Activated CD4-positive, alpha-beta T cell treated with anti-CD3 and anti-CD28 coated beads, Interleukin-2, amount 50 U/mL, for 1 hour (primary cell): Measurements from ENCODE around the gene TTLL9.

Experiments used
- DNase-seq: peaks from one replicate; pipeline ENCODE4 v3.0.0-alpha.2; 2020

TTLL9 gene

DNA sequence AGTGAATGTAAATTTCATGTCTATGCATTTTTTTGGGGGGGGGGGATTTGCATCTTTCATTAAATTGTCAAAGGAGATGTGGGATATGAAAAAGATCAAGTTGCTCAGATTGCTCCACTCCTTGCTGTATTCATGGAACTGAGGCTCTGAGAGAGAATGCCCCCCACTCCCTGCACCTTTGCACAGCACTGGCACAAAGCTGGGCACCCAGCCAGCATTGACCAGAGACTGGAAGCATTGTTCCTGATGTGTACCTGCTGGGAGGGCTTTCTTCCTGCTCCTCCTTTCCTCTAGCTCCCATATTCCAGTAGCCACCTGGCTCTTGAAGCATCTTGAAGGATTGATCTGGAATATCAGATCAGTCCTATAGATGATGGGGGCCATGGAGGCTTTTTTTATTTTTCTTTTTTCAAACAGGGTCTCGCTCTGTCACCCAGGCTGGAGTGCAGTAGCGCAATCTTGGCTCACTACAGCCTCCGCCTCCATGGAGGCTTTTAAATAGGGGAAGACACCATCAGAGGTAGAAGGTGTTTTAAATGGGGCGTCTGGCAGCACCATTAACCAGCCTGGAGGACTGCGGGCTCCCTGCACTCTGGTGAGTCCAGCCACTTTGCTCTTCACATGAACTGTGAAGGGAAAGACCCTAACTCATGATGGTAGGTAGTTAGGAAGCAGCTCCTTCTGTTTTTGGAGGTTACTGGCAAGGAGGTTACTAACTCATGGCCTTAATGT lies 11.0 kb upstream of the TTLL9 start:
- DNase-seq = no peak

DNA sequence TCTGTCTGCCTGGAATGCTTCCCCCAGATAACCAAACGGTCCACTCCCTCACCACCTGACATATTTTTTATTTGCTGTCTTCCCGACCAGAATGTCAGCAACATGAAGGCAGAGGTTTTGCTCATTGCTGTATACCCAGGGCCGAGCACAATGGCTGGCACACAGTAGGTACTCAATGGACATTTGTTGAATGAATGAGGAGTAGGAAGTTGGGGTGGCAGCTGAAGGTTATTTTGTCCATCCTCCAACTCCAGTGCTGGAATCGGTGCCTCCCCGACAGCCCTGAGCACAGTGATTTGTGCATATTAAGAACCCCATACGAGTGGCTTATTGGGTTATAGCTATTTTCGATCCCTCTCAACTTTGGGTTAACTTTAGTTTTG lies 10.4 kb upstream of the TTLL9 start:
- no peak for DNase-seq

DNA sequence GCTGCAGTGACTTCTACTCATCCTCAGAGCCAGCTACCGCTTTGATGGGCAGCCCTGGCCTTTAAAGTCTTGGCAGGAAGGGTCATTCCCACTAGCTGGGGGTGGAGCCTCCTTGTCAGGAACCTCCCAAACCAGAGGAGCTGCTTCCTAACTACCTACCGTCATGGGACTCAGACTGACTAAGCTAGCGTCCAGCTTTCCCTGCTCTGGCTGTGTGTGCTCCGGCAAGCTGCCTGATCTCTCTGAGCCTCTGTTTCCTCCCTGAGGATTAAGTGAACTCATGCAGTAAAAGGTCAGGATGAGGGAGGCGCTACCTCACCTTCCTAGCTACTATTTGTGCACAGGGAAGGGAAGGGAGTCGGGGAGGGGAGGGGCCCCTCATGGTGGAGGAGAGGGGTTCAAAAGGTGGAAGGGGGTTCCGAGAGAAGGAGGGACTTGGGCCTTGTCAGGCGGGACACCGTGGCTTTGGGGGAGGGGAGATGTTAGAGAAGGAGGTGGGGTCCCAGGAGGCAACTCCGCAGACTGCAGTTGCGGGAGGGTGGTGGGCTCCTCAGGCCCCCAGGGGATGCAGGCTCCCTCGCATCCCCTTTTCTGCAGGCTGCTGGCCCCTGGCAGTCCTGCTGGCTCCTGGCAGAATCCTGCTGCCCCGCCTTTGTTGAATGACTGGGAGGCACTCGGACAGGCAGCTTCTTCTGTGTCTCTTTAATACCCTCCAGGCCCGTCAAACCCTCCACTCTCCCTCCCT lies 9.9 kb upstream of the TTLL9 start:
- no peak for DNase-seq

DNA sequence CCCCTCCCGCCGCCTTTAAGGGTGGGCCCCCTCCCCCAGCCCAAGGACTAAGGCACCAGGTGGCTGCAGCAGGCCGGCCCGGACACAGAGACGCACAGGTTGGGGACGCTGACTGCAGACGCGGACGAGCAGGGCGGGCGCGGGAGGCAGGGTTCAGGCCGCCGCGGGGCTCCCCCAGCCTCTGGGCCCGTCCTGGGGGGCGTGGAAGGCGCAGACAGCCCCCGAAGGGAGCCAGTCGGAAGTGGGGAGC lies 9.4 kb upstream of the TTLL9 start:
- no peak for DNase-seq

DNA sequence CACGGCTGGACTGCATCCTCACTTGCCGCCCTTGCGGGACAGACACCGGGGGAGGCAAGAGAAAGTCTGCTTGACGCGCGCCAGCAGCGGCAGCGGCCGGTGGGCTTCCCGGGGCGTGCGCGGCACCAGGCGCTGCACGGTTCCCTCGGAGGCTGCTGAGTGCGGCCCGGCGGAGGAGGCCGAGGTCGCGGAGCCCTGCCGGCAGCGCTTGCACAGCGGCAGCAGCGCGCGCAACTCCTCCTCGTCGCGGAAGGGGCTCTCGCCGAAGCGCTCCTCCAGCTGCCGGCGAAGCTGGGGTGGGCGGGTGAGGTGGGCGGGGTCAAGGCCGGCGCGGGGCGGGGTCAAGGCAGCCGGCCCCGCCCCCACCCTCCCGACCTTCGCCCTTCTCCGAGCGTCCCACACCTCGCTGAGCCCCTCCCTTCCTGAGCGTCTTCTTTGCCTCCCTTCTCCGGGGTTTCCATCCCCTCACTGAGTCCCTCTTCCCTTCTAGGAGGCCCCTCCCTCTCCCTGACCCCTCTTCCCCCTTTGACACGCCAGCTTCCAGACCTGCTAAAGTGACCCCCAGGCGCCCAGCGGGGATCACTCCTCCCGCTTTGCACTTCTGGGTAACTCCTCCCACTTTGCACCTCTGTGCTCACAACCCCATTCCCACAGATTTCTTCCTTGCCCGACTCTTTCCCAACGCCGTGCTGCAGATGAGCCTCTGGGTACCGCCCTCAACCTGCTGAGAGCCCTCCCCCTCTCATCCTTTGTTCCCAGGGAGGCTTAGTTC lies 8.9 kb upstream of the TTLL9 start:
- DNase-seq = peak; percentile 61

DNA sequence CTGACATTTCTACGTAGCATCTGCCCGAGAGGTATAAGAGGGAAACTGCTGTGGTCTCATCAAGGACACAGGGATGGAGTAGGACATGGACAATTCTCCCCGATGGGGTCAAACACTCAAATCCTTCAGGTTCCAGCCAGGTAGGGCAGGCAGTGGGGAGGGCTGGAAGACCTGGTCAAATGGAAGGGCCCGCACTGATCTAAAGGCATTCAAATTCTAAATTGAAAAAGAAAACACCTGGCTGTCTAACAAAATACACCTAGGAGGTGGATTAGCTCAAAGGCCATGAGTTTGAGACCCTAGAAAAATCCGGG lies 8.3 kb upstream of the TTLL9 start:
- DNase-seq = no peak

DNA sequence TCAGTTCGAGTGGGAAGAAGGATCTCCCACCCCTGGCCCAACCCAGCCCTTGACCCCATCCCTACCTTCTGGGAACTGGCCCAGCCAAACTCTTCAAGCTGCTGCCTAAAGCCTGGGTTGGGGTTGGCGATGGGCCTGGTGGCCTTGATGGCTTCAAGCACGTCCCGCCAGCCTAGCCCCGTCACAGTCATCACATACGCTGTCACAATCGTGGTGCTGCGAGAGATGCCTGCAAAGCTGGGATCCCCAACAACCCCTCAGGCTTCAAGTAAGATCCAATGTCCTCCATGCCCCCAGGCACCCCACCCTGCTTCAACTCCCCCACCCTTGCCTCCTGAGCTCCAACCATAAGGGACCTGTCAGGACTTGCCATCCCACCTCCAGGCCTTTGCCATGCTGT lies 7.9 kb upstream of the TTLL9 start:
- DNase-seq = no peak

DNA sequence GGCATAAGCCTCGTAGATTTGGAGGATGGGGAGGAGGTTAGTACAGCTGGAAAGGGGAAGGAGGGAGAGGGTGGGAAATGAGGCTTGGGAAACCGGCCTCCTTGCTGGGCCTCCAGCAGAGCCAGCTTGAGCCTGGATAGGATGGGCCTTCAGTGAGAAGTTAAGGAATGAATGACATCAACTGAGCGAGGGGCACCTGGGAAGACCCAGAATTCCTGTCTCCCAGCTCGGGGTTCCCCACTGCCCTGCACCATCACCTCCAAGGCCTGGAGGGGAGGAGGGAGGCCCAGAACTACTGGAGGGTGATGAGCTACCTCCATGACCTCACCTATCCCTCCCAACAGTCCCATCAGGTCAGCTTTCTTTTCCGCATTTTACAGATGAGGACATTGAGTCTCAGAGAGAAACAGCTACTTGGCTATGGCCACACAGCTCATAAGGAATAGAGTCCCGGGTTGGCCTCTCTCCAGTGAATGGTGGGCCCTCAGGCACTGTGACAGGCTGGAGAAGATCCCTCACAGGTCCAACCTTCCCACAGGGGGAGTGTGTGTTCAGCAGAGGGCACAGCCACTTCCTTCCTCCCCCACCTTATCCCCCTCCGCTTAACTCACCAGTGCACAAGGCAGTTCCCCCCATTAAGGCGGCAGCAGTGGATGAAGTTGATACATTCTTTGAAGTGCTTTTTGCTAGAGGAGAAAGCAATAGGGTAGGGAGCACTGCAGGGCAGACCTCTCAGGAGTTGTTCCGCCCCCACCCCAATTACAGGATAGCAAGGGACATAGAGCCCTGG lies 6.9 kb upstream of the TTLL9 start:
- no peak for DNase-seq

DNA sequence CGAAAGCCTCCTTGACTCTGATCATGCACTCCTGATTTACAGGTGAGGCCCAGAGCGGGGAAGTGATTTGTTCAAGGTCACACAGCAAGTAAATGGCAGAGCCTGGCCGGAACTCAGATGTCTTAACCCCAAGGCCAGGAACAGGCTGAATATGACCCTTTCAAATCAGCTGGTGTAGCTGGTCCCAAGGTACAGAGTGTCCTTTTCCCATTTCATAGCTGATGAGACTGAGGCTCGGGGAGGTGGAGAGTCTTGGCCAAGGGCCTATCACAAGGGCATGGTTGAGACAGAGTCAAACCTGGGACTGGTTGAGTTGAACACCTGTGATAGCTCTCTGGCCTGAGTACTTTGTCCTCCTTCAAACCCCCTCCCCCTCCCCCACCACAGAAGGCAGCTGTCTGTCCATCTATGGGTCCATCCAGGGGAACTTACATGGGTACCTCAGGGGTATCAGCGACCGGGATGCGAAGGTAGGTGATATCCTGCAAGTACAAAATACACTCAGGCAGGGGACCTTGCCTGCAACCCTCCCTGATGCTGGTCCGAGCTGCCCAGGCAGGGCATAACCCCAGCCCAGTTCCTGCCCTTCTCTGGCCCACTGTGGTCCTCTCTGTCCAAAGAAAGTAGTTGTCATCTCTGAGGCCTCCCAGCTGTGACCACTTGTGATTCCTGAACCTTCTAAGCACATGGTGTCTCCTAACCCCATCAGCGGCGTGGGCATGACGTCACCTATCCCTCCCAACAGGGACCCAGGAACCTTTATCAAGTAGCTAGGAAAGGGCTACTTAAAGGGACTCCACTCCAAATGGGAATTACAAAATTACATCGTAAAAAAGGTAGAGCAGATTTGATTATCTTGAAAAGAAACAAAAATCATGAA lies 5.7 kb upstream of the TTLL9 start:
- no peak for DNase-seq

DNA sequence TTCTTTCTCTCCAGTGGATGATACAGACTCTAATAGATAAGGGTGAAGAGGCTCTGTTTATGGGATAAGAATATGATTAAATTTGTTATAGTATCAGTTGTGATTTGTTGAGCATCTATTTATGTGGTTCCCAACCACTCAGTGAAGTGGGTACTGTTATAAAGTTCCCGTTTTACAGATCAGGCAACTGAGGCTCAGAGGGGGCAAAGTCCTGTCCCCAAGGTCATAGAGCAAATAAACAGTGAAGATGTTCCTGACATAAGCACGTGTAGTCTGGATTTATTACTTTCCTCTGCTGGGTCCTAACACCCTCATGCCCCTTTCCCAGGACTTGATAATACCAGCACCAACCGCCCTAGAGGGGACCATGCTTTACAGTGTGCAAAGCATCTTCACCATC lies 4.2 kb upstream of the TTLL9 start:
- DNase-seq = no peak

DNA sequence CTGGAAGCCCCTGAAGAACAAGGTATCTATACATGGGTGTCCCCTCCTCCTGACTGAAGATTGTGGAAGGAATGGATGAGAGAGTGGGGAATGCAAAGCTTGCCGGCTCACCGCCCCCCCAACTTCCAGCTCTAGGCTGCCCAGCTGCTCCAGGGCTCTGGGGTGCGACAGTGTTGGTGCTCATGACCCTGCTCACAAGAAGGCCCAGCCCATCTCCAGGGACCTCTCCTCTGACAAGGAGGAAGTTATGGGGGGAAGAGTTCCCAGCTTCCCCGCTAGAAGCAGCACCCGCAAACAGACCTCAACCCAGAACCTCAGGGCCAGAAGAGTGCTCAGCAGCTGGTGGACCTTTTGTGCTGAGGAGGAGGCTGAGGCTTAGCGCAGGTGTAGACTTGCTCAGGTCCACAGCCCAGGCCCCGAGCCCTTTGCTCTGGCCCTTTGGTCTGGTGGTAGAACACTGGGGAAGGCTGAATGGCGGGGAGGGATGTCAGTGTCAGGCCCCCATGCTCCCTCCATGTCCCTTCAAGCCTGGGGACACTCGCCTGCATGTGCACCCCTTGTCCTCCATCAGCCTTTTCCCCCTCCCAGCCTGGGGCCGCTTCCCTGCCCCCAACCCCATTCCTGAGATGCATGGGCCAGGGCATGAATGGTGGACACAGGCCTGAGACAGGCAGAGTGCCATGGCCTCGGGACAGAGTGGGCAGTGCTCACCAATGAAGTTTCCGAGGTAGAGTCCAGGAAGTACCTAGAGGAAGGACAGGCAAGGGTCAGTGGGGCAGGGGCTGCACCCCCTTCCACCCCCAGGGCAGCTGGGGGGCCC lies 1.4 kb upstream of the TTLL9 start:
- DNase-seq = no peak

DNA sequence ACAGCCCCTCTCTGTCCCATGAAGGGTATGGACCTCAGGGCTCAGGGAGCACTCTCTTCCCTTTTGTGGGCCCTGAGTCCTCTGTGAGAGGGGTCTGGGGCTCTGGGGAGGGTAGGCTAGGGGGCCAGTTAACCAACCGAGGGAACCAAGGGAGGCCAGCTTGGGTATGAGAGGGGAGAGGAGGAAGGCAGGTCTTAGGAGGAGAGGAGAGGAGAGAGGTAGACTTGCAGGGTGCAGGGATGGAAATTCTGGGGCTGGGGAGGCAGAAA lies 827 bp upstream of the TTLL9 start:
- no peak for DNase-seq

DNA sequence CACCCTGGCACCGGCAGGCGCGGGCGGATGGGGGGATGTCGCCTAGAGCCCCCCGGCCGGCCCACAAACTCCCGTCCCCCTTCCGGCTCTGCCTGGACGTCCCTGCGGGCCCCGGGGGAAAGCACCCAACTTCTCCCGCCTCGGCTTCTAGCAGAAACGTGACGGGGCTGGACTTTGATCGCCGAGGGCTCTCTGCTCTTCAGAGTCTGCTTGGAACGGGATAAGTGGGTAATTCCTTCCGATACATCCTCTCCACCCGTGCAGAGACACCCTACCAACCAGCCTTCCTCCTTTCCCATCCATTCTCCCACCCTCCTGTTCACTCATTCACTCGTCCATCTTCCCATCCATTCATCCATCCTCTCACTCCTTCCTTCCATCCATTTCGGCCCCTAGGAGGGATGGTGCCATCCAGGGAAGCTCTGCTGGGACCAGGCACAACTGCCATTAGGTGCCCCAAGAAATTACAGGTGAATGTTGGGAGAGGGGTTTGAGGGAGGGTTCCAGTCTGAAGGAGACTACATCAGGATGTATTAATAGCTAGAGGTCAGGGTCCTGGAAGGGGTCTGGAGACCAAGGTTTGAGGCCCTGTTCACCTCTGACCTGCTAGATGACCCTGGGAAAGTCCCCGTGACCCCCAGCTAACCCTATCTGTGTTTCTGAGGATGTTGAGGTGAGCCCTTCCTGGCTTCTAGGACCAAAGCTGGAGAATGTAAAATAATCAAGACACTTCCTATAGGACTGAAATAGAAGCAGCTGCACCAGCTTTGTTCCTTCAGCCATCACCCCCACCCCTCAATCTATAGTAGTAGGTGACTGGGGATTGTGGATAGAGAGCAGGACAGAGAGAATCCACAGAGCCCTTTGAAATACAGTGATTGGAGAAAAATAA lies 538 bp downstream of the TTLL9 start:
- DNase-seq = no peak

DNA sequence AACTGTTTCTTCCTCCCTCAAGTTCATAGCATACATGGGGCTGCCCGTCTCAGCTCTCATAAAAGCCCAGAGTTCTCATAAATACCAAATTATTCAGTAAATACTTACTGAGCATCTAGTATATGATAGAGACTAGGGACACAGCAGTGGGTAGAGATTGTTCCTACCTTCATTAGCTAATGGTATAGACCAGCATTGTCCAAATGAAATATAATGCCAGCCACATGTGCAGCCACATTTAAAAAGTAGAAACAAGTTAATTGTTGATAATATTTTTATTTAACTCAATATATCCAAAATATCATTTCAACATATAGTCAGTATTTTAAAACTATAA lies 1.2 kb downstream of the TTLL9 start:
- DNase-seq = no peak

DNA sequence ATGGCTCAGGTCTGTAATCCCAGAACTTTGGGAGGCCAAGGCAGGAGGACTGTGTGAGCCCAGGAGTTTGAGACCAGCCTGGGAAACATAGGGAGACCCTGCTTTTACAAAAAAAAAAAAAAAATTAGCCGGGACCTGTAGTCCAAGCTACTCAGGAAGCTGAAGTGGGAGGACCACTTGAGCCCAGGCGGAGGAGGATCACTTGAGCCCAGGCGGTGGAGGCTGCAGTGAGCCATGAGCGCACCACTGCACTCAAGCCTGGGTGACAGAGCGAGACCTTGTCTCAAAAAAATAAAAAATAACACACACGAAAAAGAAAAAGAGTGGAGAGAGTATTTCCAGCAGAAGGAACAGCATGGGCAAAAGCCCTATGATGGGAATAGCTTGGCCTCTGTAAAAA lies 2.0 kb downstream of the TTLL9 start:
- DNase-seq = no peak

DNA sequence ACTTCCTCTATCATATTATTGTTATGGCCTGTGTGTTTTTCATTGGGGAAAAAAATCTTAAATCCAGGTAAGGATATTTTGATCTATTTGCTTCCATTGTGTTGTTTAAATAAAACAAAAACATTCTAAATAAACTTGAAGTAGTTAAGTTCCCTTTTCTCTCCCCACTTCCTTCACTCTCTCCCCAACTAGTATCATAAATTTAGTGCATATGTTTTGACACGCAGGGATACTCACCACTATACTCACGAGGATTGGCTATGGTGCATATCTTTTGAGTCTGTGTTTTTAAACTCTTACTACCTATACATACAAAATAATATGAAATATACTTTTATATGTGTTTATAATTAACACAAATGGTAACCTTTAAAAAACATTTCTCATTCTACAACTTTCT lies 5.2 kb downstream of the TTLL9 start:
- no peak for DNase-seq

DNA sequence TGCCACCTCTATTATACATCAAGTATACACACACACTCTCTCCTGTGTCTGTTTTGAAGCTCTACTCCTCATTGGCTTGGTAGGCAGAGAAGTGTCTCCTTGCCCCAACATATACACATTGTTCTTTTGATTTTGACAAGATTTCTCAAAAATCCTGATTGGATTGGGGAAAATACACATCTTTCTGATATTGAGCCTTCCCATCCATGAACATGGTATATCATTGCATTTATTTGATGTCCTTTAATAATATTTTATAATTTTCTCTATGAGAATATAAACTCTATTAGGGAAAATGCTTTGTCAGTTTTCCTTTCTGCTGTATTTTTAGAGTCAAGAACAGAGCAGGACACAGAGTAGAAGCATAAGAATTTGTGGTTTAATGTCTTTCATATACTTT lies 7.2 kb downstream of the TTLL9 start:
- no peak for DNase-seq

DNA sequence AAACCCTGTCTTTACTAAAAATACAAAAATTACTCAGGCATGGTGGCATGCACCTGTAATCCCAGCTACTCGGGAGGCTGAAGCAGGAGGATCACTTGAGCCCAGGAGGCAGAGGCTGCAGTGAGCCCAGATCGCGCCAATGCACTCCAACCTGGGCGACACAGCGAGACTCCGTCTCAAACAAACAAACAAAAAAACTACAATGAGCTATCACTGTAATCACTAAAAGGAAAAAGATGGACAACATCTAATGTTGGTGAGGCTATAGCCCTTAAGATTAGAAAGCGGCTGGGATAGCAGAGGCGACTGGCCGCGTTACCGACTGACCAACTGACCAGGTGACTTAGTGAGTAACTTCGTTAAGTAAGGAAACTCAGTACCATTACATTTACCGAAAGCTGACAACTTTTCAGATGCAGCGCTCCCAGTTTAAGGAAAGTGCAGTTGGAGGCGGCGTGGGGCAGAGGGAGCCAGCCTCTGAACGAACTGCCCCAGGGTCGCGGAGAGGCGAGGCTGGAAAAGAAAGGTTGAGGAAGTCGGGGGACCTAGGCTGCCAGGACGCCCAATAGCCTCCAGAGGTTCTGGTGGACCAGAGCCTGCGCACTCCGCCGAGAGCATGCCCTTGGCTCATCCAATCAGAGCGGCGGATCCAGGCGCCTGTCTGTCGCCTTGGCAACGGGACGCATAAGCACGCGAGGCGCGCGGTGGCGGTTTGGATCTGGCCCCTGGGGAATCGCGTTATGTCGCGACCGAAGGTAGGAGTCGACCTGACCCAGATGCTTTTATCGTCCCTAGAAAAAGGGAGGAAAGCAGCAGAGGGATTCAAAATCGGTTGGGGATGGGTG lies 8.9 kb downstream of the TTLL9 start:
- peak; percentile 71 for DNase-seq

DNA sequence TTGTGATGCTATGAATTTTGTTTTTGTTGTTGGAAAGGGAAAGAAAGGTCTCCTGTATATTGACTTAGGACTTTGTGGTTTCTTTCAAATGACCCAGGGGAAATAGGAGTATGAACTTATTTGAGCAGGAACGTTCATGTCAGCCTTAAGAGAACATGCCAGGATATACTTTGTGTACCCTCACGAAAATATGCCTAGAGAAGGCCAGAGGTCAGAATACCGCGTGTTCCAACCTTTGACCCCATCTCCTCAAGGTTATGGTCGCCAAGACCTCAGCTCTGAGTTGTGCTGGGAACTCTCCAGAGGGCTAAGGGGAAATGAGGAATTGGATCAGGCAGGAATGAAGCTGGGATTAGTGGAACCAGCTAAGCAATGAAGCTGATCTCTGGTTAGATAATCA lies 11.5 kb downstream of the TTLL9 start:
- no peak for DNase-seq

DNA sequence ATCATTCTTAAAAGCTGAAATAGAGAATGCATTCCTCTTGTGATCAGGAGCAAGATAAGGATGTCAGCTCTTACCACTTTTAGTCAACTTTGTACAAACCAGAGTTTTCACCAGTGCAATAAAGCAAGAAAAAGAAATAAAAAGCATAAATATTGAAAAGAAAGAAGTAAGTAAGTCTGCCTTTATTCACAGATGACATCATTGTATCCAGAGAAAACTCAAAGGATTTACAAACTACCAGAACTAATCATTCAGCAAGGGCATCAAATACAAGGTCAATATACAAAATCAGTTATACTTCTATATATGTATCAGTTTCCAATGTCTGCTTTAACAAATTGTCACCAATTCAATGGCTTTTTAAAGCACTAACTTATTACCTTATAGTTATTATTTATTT lies 13.4 kb downstream of the TTLL9 start:
- no peak for DNase-seq
